CD8-positive, alpha-beta memory T cell (primary cell): ENCODE data around the gene NXN. TPM values are rescaled to one million over a fixed set of nuclear protein-coding genes. Genes with fewer than 3 reads are reported as not detected.
"Not testable (repeated sequence)": the region's sequence is repeated elsewhere in the genome, so short reads cannot be mapped to it uniquely, and the experiment has no call there.

Source experiments
- CTCF ChIA-PET: fragments of 350-600 bp; sonication (Branson Sonifier 250); formaldehyde crosslinking; loops from one replicate; lab custom pipeline; 2021; ENCODE audit warnings: antibody characterized with exemption; lab: Charles Lee
- POLR2A ChIA-PET: fragments of 350-600 bp; sonication (Branson Sonifier 250); formaldehyde crosslinking; loops from one replicate; lab custom pipeline; 2021; ENCODE audit warnings: antibody characterized with exemption; lab: Charles Lee
- DNase-seq, 5 donors: peaks; one replicate each; pipeline versions ENCODE4 v3.0.0 to v3.0.0-alpha.2; 2020 to 2022; ENCODE audit warnings: mixed read lengths in 1 of 5
- H3K27ac ChIP-seq: one replicate; pipeline ENCODE4 v1.7.0; 2013; ENCODE audit warnings: low read depth, mild to moderate bottlenecking, low read length, moderate library complexity
- H3K27me3 ChIP-seq: 2 replicates; pipeline ENCODE4 v1.7.0; 2013; ENCODE audit warnings: low read length, mild to moderate bottlenecking; ENCODE audit not compliant: insufficient read depth, poor library complexity, severe bottlenecking
- H3K36me3 ChIP-seq: 2 replicates; pipeline ENCODE4 v1.7.0; 2013; ENCODE audit warnings: mild to moderate bottlenecking, low read length, moderate library complexity; ENCODE audit not compliant: insufficient read depth
- H3K4me1 ChIP-seq: 2 replicates; pipeline ENCODE4 v1.7.0; 2013; ENCODE audit warnings: mild to moderate bottlenecking, low read length, moderate library complexity; ENCODE audit not compliant: insufficient read depth
- H3K4me3 ChIP-seq: 2 replicates; pipeline ENCODE4 v1.7.0; 2013; ENCODE audit warnings: mild to moderate bottlenecking, low read length
- H3K9me3 ChIP-seq: 2 replicates; pipeline ENCODE4 v1.7.0; 2013; ENCODE audit warnings: mild to moderate bottlenecking, low read length
- H3K27ac Mint-ChIP-seq, 8 donors: one replicate each; pipeline ENCODE4 v1.8.0; 2020 to 2021; ENCODE audit warnings: mixed read lengths in 8 of 8, mild to moderate bottlenecking in 6 of 8, inconsistent platforms in 3 of 8, moderate library complexity in 3 of 8
- H3K27me3 Mint-ChIP-seq, 2 donors: one replicate each; pipeline ENCODE4 v1.8.0; 2020 to 2021; ENCODE audit warnings: mixed read lengths in 2 of 2, mild to moderate bottlenecking in 1 of 2, moderate library complexity in 1 of 2
- H3K36me3 Mint-ChIP-seq, 3 donors: one replicate each; pipeline ENCODE4 v1.8.0; 2020 to 2021; ENCODE audit warnings: mixed read lengths in 3 of 3, inconsistent platforms in 1 of 3, mild to moderate bottlenecking in 1 of 3
- H3K4me1 Mint-ChIP-seq, 3 donors: one replicate each; pipeline ENCODE4 v1.8.0; 2020 to 2021; ENCODE audit warnings: mixed read lengths in 3 of 3, inconsistent platforms in 1 of 3, mild to moderate bottlenecking in 1 of 3
- H3K4me3 Mint-ChIP-seq, 7 donors: one replicate each; pipeline ENCODE4 v1.8.0; 2020 to 2021; ENCODE audit warnings: mixed read lengths in 7 of 7, mild to moderate bottlenecking in 6 of 7, moderate library complexity in 4 of 7, inconsistent platforms in 2 of 7
- H3K9me3 Mint-ChIP-seq, 5 donors: one replicate each; pipeline ENCODE4 v1.8.0; 2020 to 2022; ENCODE audit warnings: mixed read lengths in 5 of 5, mild to moderate bottlenecking in 3 of 5, moderate library complexity in 2 of 5, inconsistent platforms in 1 of 5
- polyA plus RNA-seq: library from polyadenylated mRNA; unstranded; fragments of 300-500 nt; fragmentation: Illumina TruSeq; gene quantifications from one replicate; pipeline ENCODE4 v1.2.3, GENCODE V29; 2021
- total RNA-seq, 2 experiments: library from RNA; stranded (reverse); gene quantifications; one replicate each; pipeline ENCODE4 v1.2.3, GENCODE V29; 2021

The NXN gene
- total and polyA plus RNA-seq, 3 experiments from 2014 or later = 0.08 to 0.42 (median 0.31) TPM

DNA sequence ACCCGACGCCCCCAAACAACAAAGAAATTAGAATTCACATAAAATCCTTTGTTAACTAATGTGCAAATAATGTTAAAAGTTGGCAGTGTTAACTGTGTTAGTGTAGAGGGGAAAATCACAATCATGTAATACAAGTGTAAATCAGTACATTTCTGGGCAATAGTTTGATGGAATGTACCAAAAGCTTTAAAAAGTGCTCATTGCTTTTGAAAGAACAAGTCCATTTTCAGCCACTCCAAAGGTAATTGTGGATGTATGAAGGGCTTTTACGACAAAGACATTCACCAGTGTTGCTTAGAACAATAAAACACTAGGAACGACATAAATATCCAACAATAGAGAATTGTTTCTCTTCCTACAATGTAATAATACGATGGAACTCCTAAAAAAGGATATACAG lies 206.6 kb downstream of the NXN start:
- Histone ChIP-seq H3K36me3 (peaks cover 68% of the 10 kb centered on the region), H3K27me3 (no peaks in the 10 kb centered on the region), H3K4me3 (no peak overlapping the region), H3K4me1 (no peaks in the 10 kb centered on the region), H3K27ac (no peak overlapping the region), H3K9me3 (no peaks in the 10 kb centered on the region)
- Mint-ChIP-seq H3K9me3 (no peaks in the 10 kb centered on the region), H3K27ac (no peak overlapping the region), H3K4me1 (peaks cover 5 to 30% (median 7%) of the 10 kb centered on the region in 3 donors), H3K36me3 (peaks cover 11 to 90% (median 21%) of the 10 kb centered on the region in 3 donors), H3K27me3 (no peaks in the 10 kb centered on the region), H3K4me3 (no peak overlapping the region)
- ChIA-PET CTCF (interaction anchor here (1.0 kb wide), 1 partner anchor 11 kb away, joined by 3 read pairs; no protein-coding TSS in a partner anchor), POLR2A (no interaction called here)
- no peak for DNase-seq

DNA sequence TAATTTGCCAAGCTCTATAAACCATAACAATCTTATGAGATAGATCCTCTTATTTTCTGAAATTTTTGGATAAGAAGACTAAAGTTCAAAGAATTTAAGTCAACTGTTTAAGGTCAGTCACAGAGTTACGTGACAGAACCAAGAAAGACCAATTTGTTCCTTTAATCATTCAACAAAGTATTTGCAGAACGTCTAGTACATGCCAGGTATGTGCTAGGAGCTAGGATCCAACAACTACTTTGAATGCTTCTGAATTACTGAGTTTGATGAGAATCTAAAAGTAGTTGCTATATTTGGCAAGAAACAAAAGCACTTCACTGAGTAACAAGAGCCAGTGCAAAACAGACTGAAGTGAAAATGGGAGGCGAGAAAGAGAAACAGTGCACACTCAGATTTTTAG lies 212.5 kb downstream of the NXN start:
- Mint-ChIP-seq H3K4me1 (peaks cover 0 to 2% (median under 1%) of the 10 kb centered on the region in 3 donors), H3K27me3 (no peaks in the 10 kb centered on the region), H3K4me3 (no peak overlapping the region), H3K27ac (peak overlapping the region in 1 of 8 donors; percentile 59), H3K9me3 (no peaks in the 10 kb centered on the region), H3K36me3 (peaks cover 13 to 74% (median 24%) of the 10 kb centered on the region in 3 donors)
- H3K9me3 ChIP-seq = no peaks in the 10 kb centered on the region
- ChIA-PET CTCF (interaction anchor here (1.0 kb wide), 1 partner anchor 14 kb away, joined by 3 read pairs; no protein-coding TSS in a partner anchor), POLR2A (no interaction called here)
- H3K27me3 ChIP-seq = no peaks in the 10 kb centered on the region
- H3K4me3 ChIP-seq = no peak overlapping the region
- no peak overlapping the region for H3K27ac ChIP-seq
- no peaks in the 10 kb centered on the region for H3K4me1 ChIP-seq
- no peak for DNase-seq
- peaks cover 36% of the 10 kb centered on the region for H3K36me3 ChIP-seq

DNA sequence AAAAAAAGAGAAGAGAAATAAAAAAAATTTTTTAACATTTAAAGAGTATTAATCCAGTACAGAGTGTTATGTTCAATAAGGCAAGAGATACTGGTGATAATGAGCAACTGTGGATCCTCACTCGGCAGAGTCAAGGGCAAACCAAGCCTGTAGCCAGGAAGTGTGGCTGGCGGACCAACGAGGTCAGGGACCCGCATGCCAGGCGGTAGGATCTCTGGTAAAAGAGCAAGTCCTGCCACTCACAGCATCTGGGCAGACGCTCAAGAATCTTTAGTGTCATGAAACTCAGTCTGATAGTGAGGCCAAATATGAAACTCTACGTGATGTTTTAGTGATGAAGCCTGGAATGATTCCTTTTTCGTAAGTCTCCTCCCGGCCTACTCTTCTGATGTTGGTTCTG lies 219.2 kb downstream of the NXN start:
- Histone ChIP-seq H3K4me1 (no peaks in the 10 kb centered on the region), H3K27me3 (no peaks in the 10 kb centered on the region), H3K27ac (no peak overlapping the region), H3K4me3 (no peak overlapping the region), H3K36me3 (peaks cover 24% of the 10 kb centered on the region), H3K9me3 (no peaks in the 10 kb centered on the region)
- DNase-seq = no peak
- CTCF ChIA-PET = no interaction called here
- H3K27ac Mint-ChIP-seq = peak overlapping the region in 1 of 8 donors; percentile 50
- H3K4me3 Mint-ChIP-seq = no peak overlapping the region
- peaks cover 4 to 64% (median 19%) of the 10 kb centered on the region in 3 donors for H3K36me3 Mint-ChIP-seq
- POLR2A ChIA-PET = no interaction called here
- H3K4me1 Mint-ChIP-seq = peaks cover 0 to 2% (median 0%) of the 10 kb centered on the region in 3 donors
- peaks cover 0 to 1% of the 10 kb centered on the region in 2 donors for H3K27me3 Mint-ChIP-seq
- H3K9me3 Mint-ChIP-seq = no peaks in the 10 kb centered on the region

DNA sequence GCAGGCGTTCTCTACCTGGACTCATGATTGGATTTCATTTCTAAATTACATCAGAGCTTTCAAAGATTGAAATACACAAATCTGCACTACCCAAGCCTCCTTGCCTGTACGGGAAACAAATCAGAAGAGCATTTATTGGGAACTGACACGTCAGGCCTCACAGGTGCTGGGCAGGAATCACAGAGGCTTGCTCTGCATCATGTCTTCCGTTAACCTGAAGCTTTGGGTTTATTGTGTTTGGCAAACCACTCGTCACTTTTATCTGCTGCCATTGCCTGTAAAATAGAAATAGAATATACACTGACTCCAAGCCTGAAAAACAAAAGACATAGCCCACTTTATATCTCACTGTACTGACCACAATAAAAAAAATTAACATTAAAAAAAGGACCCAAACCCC lies 219.6 kb downstream of the NXN start:
- H3K27me3 Mint-ChIP-seq = peaks cover 0 to 1% of the 10 kb centered on the region in 2 donors
- H3K4me1 ChIP-seq = no peaks in the 10 kb centered on the region
- H3K27ac Mint-ChIP-seq = peak overlapping the region in 1 of 8 donors; percentile 50
- ChIA-PET CTCF (no interaction called here), POLR2A (no interaction called here)
- H3K4me3 ChIP-seq = no peak overlapping the region
- no peaks in the 10 kb centered on the region for H3K9me3 ChIP-seq
- DNase-seq = no peak
- no peak overlapping the region for H3K27ac ChIP-seq
- H3K36me3 Mint-ChIP-seq = peaks cover under 1 to 60% (median 16%) of the 10 kb centered on the region in 3 donors
- no peak overlapping the region for H3K4me3 Mint-ChIP-seq
- no peaks in the 10 kb centered on the region for H3K27me3 ChIP-seq
- no peaks in the 10 kb centered on the region for H3K4me1 Mint-ChIP-seq
- H3K36me3 ChIP-seq = peaks cover 20% of the 10 kb centered on the region
- no peaks in the 10 kb centered on the region for H3K9me3 Mint-ChIP-seq

DNA sequence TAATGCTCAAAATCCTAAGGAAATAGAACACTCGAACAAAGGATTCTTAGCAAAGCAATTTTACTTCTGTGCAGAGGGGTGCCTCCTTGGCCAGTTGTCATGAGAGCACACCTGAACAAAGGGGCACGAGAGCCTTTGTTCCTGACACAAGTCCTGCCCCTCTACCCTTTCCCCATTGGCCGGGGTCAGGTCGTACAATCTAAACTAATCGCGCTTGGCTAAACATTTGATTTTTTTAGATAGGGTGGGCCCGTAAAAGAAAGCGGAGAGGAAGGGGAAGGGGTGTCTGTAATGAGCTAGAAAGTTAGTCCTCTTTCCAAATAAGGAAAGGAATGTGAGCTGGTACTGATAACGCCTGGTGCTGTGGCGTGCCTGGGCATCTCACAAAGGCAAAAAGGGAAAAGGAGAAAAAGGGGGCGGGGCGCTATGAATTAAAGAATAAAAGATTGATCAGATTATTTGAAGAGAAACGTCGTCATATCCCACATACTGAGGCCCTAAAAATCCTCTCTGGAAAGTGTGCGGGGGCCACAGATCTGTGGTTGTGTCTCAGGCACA lies 223.5 kb downstream of the NXN start:
- H3K27ac ChIP-seq = not testable (repeated sequence)

DNA sequence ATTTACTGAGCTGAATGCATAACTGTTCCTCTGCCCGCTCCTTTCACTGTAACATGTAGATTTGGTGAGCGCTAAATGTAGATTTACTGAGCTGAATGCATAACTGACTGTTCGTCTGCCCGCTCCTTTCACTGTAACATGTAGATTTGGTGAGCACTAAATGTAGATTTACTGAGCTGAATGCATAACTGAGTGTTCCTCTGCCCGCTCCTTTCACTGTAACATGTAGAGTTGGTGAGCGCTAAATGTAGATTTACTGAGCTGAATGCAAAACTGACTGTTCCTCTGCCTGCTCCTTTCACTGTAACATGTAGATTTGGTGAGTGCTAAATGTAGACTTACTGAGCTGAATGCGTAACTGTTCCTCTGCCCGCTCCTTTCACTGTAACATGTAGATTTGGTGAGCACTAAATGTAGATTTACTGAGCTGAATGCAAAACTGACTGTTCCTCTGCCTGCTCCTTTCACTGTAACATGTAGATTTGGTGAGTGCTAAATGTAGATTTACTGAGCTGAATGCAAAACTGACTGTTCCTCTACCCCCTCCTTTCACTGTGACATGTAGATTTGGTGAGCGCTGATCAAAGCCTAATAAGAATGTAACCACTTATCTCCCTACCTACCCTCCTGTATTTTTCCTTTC lies 224.1 kb downstream of the NXN start:
- H3K4me3 ChIP-seq, H3K9me3 Mint-ChIP-seq, CTCF ChIA-PET, H3K27ac ChIP-seq, POLR2A ChIA-PET, H3K27me3 ChIP-seq, H3K9me3 ChIP-seq, H3K27me3 Mint-ChIP-seq, DNase-seq: not testable (repeated sequence)
- Mint-ChIP-seq H3K36me3 (peaks cover 0 to 36% (median 5%) of the 10 kb centered on the region in 3 donors), H3K4me1 (peaks cover 17 to 26% (median 19%) of the 10 kb centered on the region in 3 donors), H3K4me3 (peak overlapping the region in 1 of 7 donors; percentile 49), H3K27ac (peak overlapping the region in 1 of 8 donors; percentile 66)
- Histone ChIP-seq H3K4me1 (peaks cover 17% of the 10 kb centered on the region), H3K36me3 (peaks cover 10% of the 10 kb centered on the region)

More for the DNA sequence above, 223.5 kb downstream of the NXN start:
- H3K4me3 Mint-ChIP-seq = peak overlapping the region in 1 of 7 donors; percentile 49
- peak overlapping the region in 1 of 8 donors; percentile 66 for H3K27ac Mint-ChIP-seq
- H3K27me3 Mint-ChIP-seq, POLR2A ChIA-PET, H3K4me3 ChIP-seq, H3K27me3 ChIP-seq, H3K9me3 ChIP-seq, H3K9me3 Mint-ChIP-seq, DNase-seq: not testable (repeated sequence)
- H3K4me1 ChIP-seq = peaks cover 11% of the 10 kb centered on the region
- CTCF ChIA-PET = interaction anchor here (0.9 kb wide), 1 partner anchor 26 kb away, joined by 4 read pairs; the partner anchor contains the start of genes GLOD4 and MRM3
- H3K36me3 Mint-ChIP-seq = peaks cover 0 to 42% (median 5%) of the 10 kb centered on the region in 3 donors
- peaks cover 15% of the 10 kb centered on the region for H3K36me3 ChIP-seq
- H3K4me1 Mint-ChIP-seq = peaks cover 11 to 19% (median 13%) of the 10 kb centered on the region in 3 donors

DNA sequence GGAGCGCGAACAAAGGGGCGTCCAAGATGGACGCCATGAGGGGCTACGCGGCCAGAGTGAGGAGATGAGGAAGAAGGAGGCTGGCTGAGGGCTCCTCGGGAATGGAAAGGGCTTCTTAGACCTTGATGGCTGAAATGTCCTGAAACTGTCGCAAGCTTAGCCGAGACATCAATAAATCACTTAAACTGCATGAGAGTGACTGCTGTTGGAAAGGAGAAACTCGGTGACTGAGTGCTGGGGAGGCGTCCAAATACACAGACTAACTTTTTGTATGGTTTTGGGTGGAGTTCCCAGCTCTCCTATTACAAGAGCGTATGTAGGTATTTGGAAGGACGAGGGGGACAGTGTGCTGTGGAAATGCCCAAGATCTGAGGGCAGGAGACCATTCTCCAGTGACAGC lies 226.2 kb downstream of the NXN start:
- no peak for DNase-seq
- no peaks in the 10 kb centered on the region for H3K9me3 Mint-ChIP-seq
- H3K36me3 Mint-ChIP-seq = peaks cover 0 to 23% (median 1%) of the 10 kb centered on the region in 3 donors
- H3K4me1 Mint-ChIP-seq = peaks cover 28 to 41% (median 35%) of the 10 kb centered on the region in 3 donors
- Histone ChIP-seq H3K27me3 (no peaks in the 10 kb centered on the region), H3K36me3 (peaks cover under 1% of the 10 kb centered on the region), H3K4me3 (no peak overlapping the region), H3K27ac (no peak overlapping the region), H3K4me1 (peaks cover 23% of the 10 kb centered on the region), H3K9me3 (no peaks in the 10 kb centered on the region)
- H3K4me3 Mint-ChIP-seq = peak overlapping the region; percentile 65 to 78 (median 67)
- POLR2A ChIA-PET = interaction anchor here (2.0 kb wide), 1 partner anchor 28 kb away, joined by 17 read pairs; the partner anchor contains the start of genes GLOD4 and MRM3
- H3K27me3 Mint-ChIP-seq = no peaks in the 10 kb centered on the region
- CTCF ChIA-PET = interaction anchor here (1.0 to 2.0 kb wide), 3 partner anchors 17 to 35 kb away, joined by 3 to 10 read pairs (median 4); partner anchors contain the start of genes GLOD4 and MRM3
- peak overlapping the region in 6 of 8 donors; percentile 1 to 81 (median 75) for H3K27ac Mint-ChIP-seq
